Esophagus muscularis mucosa (tissue), 4 donors: ENCODE results near the gene COL2A1.

Experiments
- CTCF ChIP-seq, 3 experiments: fragments of 200-600 bp in 2 of 3; fragments of 450-650 bp in 1 of 3; sonication (generic) in 2 of 3; IDR thresholded peaks; one replicate each; pipeline ENCODE4 v1.5.1; 2017 to 2019; ENCODE audit warnings: antibody characterized with exemption in 3 of 3, mild to moderate bottlenecking in 2 of 3, moderate library complexity in 1 of 3
- EP300 ChIP-seq: sonication (generic); formaldehyde crosslinking; IDR thresholded peaks from one replicate; pipeline ENCODE4 v1.6.1; 2017; ENCODE audit warnings: antibody characterized with exemption
- POLR2A ChIP-seq: fragments of 450-650 bp; IDR thresholded peaks from one replicate; pipeline ENCODE4 v1.6.1; 2017; ENCODE audit warnings: antibody characterized with exemption, moderate library complexity, mild to moderate bottlenecking, low read depth

GRCh38 chr12:48024735-48025134 is 20.5 kb upstream of the COL2A1 start:
- TF ChIP-seq CTCF (IDR thresholded peaks at IDR 0.05) (no peak), POLR2A (no peak), EP300 (no peak)
